K562 (cell line): Measurements from ENCODE around the gene SOX6.

Experiments used
- DPF2 ChIP-seq: fragments of 450-650 bp; IDR thresholded peaks from 2 replicates; pipeline ENCODE4 v1.6.1; 2016
- SOX6 ChIP-seq: fragments of 450-650 bp; IDR thresholded peaks from 2 replicates; pipeline ENCODE4 v1.6.1; 2014; ENCODE audit warnings: mild to moderate bottlenecking
- TBP ChIP-seq: optimal IDR thresholded peaks from 2 replicates; pipeline ENCODE3; 2011; ENCODE audit warnings: low read depth, low read length, improper control_type of control experiment
- ZFP30 ChIP-seq: fragments of 250-450 bp; sonication (Bioruptor Pico); IDR thresholded peaks from 2 replicates; pipeline ENCODE4 v1.8.0; 2022; ENCODE audit warnings: moderate library complexity, mild to moderate bottlenecking, inconsistent platforms, borderline replicate concordance

GRCh38 chr11:16018931-16019330 is 337.4 kb downstream of the SOX6 start:
- TF ChIP-seq TBP (no peak), DPF2 (no peak), ZFP30 (CRISPR knock-in tag) (no peak), SOX6 (no peak)
